ENCODE results near the gene FSTL4.
"Not testable (repeated sequence)": the region's sequence is repeated elsewhere in the genome, so short reads cannot be mapped to it uniquely, and the experiment has no call there.

The FSTL4 gene

DNA sequence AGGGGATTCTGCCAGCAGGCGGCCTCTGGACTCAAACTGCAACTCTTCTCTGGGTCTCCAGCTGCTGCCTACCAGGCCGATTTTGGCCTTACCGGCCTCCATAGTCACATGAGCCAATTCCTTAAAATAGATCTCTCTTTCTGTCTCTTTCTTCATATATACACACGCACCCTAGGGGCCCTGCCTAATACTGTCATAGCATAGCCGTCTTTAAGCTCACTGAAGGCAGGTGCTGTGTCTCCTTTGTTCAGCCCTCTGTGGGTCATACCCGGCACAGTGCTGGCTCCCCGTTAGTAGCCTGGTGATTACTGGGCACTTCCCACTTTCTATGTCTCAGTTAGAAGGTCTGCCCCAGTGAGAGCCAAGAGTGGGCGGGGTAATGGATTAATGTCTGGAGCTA is 419.6 kb downstream of the FSTL4 start:
- no peak for ATAC-seq
- TF ChIP-seq ZFP30 (CRISPR knock-in tag; IDR thresholded peaks at IDR 0.05) (no peak), ZNF565 (CRISPR knock-in tag; conservative IDR thresholded peaks at IDR 0.05; ENCODE audit: low read depth) (no peak), CSDC2 (CRISPR knock-in tag; IDR thresholded peaks at IDR 0.05) (no peak), ESRRG (CRISPR knock-in tag; IDR thresholded peaks at IDR 0.05) (no peak), PPARA (CRISPR knock-in tag; IDR thresholded peaks at IDR 0.05; ENCODE audit: borderline replicate concordance) (no peak)

DNA sequence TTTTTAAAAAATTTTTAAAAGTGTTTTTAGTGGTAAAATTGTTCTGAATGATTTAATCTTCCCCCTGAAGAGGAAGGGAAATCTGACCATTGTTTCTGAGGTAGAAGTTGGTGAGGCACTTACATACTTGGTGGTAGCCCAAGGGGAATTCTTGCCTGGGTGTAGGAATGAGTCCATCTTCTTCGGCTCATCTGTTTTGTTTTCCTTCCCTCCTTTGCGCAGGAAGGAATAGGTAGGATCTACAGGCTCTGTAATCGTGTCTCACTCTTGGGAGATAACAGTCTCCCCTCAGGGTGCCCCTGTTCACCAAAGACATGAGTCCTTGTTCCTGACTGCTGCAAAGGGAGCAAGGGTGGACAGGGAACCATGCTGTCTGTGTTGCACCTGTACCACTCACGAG is 422.5 kb downstream of the FSTL4 start:
- TF ChIP-seq PPARA (CRISPR knock-in tag; IDR thresholded peaks at IDR 0.05; ENCODE audit: borderline replicate concordance) (no peak), GLIS3 (CRISPR knock-in tag; IDR thresholded peaks at IDR 0.05) (no peak), BACH2 (CRISPR knock-in tag; IDR thresholded peaks at IDR 0.05; ENCODE audit: borderline replicate concordance) (no peak), ARNTL (CRISPR knock-in tag; IDR thresholded peaks at IDR 0.05; ENCODE audit: borderline replicate concordance, low read depth) (no peak), CSDC2 (CRISPR knock-in tag; IDR thresholded peaks at IDR 0.05) (no peak), TOX (CRISPR knock-in tag; IDR thresholded peaks at IDR 0.05; ENCODE audit: borderline replicate concordance) (no peak), ZNF70 (CRISPR knock-in tag; IDR thresholded peaks at IDR 0.05) (no peak), ISL1 (CRISPR knock-in tag; IDR thresholded peaks at IDR 0.05) (no peak), OSR1 (CRISPR knock-in tag; IDR thresholded peaks at IDR 0.05) (no peak)
- TF ChIP-seq, protein P1, sequence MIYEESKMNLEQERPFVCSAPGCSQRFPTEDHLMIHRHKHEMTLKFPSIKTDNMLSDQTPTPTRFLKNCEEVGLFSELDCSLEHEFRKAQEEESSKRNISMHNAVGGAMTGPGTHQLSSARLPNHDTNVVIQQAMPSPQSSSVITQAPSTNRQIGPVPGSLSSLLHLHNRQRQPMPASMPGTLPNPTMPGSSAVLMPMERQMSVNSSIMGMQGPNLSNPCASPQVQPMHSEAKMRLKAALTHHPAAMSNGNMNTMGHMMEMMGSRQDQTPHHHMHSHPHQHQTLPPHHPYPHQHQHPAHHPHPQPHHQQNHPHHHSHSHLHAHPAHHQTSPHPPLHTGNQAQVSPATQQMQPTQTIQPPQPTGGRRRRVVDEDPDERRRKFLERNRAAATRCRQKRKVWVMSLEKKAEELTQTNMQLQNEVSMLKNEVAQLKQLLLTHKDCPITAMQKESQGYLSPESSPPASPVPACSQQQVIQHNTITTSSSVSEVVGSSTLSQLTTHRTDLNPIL (CRISPR knock-in tag; IDR thresholded peaks at IDR 0.05; ENCODE audit: low read depth), result no peak
- no peak for ATAC-seq

DNA sequence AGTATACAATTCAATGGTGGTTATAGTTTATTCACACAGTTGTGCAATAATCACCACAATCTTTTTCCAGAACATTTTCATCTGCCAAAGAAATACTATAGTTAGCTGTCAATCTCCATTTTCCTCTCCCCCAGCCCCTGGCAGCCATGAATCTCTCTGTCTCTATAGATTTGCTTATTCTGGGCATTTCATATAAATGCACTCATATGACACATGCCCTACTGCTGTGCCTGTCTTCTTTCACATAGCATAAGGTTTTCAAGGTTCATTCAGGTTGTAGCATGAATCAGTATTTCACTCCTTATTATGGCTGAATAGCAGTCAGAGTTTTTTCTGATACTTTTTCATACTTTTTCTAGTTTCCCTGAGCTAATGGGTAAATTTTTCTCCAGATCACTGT is 432.9 kb downstream of the FSTL4 start:
- ATAC-seq, result no peak
- TF ChIP-seq CSDC2 (CRISPR knock-in tag; IDR thresholded peaks at IDR 0.05) (no peak), ZFP3 (CRISPR knock-in tag; IDR thresholded peaks at IDR 0.05) (no peak), RARB (CRISPR knock-in tag; IDR thresholded peaks at IDR 0.05) (no peak), TOX (CRISPR knock-in tag; IDR thresholded peaks at IDR 0.05; ENCODE audit: borderline replicate concordance) (no peak), TCF4 (CRISPR knock-in tag; IDR thresholded peaks at IDR 0.05; ENCODE audit: borderline replicate concordance) (no peak), ARNTL (CRISPR knock-in tag; IDR thresholded peaks at IDR 0.05; ENCODE audit: borderline replicate concordance, low read depth) (no peak), ZC3H10 (CRISPR knock-in tag; IDR thresholded peaks at IDR 0.05) (no peak), PPARA (CRISPR knock-in tag; IDR thresholded peaks at IDR 0.05; ENCODE audit: borderline replicate concordance) (no peak), ZNF8 (CRISPR knock-in tag; IDR thresholded peaks at IDR 0.05) (no peak), BACH2 (CRISPR knock-in tag; IDR thresholded peaks at IDR 0.05; ENCODE audit: borderline replicate concordance) (no peak)

DNA sequence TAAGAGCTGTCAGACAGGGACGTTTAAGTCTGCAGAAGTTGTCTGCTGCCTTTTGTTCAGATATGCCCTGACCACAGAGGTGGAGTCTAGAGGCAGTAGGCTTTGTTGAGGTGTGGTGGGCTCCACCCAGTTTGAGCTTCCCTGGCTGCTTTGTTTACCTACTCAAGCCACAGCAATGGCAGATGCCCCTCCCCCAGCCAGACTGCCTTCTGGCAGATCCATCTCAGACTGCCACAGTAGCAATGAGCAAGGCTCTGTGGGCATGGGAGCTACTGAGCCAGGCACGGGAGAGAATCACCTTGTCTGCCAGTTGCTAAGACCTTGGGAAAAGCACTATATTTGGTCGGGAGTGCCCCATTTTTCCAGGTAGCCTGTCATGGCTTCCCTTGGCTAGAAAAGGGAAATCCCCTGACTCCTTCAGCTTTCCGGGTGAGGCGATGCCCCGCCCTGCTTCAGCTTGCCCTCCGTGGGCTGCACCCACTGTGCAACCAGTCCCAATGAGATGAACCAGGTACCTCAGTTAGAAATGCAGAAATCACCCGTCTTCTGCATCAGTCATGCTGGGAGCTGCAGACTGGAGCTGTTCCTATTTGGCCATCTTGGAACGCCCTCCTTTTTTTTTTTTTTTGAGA is 441.5 kb downstream of the FSTL4 start:
- ATAC-seq, result not testable (repeated sequence)

DNA sequence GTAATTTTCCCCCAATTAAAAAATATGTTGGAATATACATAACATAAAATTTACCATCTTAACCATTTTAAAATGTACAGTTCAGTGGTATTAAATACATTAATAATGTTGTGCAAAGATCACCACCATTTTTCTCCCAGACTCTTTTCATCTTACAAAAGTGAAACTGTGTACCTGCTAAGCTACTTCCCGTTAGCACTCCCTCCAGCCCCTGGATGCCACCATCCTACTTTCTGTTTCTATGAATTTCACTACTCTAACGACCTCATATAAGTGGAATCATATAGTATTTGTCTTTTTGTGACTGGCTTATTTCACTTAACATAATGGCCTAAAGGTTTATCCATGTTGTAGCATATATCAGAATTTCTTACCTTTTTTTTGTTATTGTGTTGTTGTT is 447.6 kb downstream of the FSTL4 start:
- TF ChIP-seq ISL1 (CRISPR knock-in tag; IDR thresholded peaks at IDR 0.05), result no peak
- no peak for TF ChIP-seq ZNF8 (CRISPR knock-in tag; IDR thresholded peaks at IDR 0.05)
- TF ChIP-seq, protein P2, sequence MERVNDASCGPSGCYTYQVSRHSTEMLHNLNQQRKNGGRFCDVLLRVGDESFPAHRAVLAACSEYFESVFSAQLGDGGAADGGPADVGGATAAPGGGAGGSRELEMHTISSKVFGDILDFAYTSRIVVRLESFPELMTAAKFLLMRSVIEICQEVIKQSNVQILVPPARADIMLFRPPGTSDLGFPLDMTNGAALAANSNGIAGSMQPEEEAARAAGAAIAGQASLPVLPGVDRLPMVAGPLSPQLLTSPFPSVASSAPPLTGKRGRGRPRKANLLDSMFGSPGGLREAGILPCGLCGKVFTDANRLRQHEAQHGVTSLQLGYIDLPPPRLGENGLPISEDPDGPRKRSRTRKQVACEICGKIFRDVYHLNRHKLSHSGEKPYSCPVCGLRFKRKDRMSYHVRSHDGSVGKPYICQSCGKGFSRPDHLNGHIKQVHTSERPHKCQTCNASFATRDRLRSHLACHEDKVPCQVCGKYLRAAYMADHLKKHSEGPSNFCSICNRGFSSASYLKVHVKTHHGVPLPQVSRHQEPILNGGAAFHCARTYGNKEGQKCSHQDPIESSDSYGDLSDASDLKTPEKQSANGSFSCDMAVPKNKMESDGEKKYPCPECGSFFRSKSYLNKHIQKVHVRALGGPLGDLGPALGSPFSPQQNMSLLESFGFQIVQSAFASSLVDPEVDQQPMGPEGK (CRISPR knock-in tag; IDR thresholded peaks at IDR 0.05; ENCODE audit: borderline replicate concordance), result no peak
- TF ChIP-seq PPARA (CRISPR knock-in tag; IDR thresholded peaks at IDR 0.05; ENCODE audit: borderline replicate concordance), result no peak
- no peak for TF ChIP-seq CSDC2 (CRISPR knock-in tag; IDR thresholded peaks at IDR 0.05)
- no peak for TF ChIP-seq GLIS3 (CRISPR knock-in tag; IDR thresholded peaks at IDR 0.05)
- TF ChIP-seq ZNF565 (CRISPR knock-in tag; conservative IDR thresholded peaks at IDR 0.05; ENCODE audit: low read depth), result no peak
- no peak for TF ChIP-seq SNAI2 (CRISPR knock-in tag; IDR thresholded peaks at IDR 0.05)
- TF ChIP-seq OSR1 (CRISPR knock-in tag; IDR thresholded peaks at IDR 0.05), result no peak
- TF ChIP-seq, protein P1 (CRISPR knock-in tag; IDR thresholded peaks at IDR 0.05; ENCODE audit: low read depth), result no peak
- TF ChIP-seq ZFP30 (CRISPR knock-in tag; IDR thresholded peaks at IDR 0.05), result no peak
- TF ChIP-seq ESRRG (CRISPR knock-in tag; IDR thresholded peaks at IDR 0.05), result no peak
- ATAC-seq, result no peak

DNA sequence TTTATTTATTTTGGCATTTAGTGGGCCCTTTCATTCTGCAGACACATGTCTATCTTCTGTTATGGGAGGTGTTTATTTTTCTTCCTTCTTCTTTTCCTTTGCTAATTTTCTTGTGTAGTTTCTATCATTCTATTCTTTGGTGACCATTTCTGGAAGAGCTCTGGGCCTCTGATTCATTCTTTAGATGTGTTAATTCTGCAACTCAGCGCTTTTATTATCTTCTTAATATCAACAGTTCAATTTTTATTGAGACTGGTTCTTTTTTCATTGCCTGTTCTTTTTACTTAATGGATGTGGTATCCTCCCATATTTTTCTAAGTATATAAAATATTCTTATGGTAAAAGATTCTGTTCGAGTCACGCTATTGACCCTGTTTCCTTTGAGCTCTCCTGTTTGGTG is 448.5 kb downstream of the FSTL4 start:
- TF ChIP-seq TOX (CRISPR knock-in tag; IDR thresholded peaks at IDR 0.05; ENCODE audit: borderline replicate concordance), result no peak
- TF ChIP-seq, protein P3, sequence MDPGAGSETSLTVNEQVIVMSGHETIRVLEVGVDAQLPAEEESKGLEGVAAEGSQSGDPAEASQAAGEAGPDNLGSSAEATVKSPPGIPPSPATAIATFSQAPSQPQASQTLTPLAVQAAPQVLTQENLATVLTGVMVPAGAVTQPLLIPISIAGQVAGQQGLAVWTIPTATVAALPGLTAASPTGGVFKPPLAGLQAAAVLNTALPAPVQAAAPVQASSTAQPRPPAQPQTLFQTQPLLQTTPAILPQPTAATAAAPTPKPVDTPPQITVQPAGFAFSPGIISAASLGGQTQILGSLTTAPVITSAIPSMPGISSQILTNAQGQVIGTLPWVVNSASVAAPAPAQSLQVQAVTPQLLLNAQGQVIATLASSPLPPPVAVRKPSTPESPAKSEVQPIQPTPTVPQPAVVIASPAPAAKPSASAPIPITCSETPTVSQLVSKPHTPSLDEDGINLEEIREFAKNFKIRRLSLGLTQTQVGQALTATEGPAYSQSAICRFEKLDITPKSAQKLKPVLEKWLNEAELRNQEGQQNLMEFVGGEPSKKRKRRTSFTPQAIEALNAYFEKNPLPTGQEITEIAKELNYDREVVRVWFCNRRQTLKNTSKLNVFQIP (CRISPR knock-in tag; IDR thresholded peaks at IDR 0.05; ENCODE audit: borderline replicate concordance, low read depth), result no peak
- TF ChIP-seq ISL1 (CRISPR knock-in tag; IDR thresholded peaks at IDR 0.05), result no peak
- TF ChIP-seq ZNF565 (CRISPR knock-in tag; conservative IDR thresholded peaks at IDR 0.05; ENCODE audit: low read depth), result no peak
- no peak for TF ChIP-seq GLIS3 (CRISPR knock-in tag; IDR thresholded peaks at IDR 0.05)
- no peak for TF ChIP-seq ARNTL (CRISPR knock-in tag; IDR thresholded peaks at IDR 0.05; ENCODE audit: borderline replicate concordance, low read depth)
- no peak for TF ChIP-seq TCF4 (CRISPR knock-in tag; IDR thresholded peaks at IDR 0.05; ENCODE audit: borderline replicate concordance)
- TF ChIP-seq, protein P1 (CRISPR knock-in tag; IDR thresholded peaks at IDR 0.05; ENCODE audit: low read depth), result no peak
- TF ChIP-seq RARB (CRISPR knock-in tag; IDR thresholded peaks at IDR 0.05), result no peak
- TF ChIP-seq PPARA (CRISPR knock-in tag; IDR thresholded peaks at IDR 0.05; ENCODE audit: borderline replicate concordance), result no peak
- no peak for TF ChIP-seq ZNF70 (CRISPR knock-in tag; IDR thresholded peaks at IDR 0.05)
- TF ChIP-seq OSR1 (CRISPR knock-in tag; IDR thresholded peaks at IDR 0.05), result no peak
- no peak for ATAC-seq
